ENCODE results near the gene SERGEF.
"Not testable (repeated sequence)": the region's sequence is repeated elsewhere in the genome, so short reads cannot be mapped to it uniquely, and the experiment has no call there.

DNA sequence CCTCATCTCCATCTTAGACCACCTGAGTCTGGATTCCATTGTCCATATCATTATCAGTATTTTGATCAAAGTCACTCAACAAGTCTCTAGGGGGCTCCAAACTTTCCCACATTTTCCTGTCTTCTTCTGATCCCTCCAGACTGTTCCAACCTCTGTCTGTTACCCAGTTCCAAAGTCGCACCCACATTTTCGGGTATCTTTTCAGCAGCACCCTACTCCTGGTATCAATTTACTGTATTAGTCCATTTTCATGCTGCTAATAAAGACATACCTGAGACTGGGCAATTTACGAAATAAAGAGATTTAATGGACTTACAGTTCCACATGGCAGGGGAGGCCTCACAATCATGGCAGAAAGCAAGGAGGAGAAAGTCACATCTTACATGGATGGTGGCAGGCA lies 144.4 kb downstream of the SERGEF start:
- TF ChIP-seq, protein P1, sequence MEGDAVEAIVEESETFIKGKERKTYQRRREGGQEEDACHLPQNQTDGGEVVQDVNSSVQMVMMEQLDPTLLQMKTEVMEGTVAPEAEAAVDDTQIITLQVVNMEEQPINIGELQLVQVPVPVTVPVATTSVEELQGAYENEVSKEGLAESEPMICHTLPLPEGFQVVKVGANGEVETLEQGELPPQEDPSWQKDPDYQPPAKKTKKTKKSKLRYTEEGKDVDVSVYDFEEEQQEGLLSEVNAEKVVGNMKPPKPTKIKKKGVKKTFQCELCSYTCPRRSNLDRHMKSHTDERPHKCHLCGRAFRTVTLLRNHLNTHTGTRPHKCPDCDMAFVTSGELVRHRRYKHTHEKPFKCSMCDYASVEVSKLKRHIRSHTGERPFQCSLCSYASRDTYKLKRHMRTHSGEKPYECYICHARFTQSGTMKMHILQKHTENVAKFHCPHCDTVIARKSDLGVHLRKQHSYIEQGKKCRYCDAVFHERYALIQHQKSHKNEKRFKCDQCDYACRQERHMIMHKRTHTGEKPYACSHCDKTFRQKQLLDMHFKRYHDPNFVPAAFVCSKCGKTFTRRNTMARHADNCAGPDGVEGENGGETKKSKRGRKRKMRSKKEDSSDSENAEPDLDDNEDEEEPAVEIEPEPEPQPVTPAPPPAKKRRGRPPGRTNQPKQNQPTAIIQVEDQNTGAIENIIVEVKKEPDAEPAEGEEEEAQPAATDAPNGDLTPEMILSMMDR (IDR thresholded peaks at IDR 0.05; ENCODE audit: low read length): not testable (repeated sequence)
- not testable (repeated sequence) for TF ChIP-seq EZH2 (optimal IDR thresholded peaks at IDR 0.05; ENCODE audit: low read depth, low read length); EZH2phosphoT487 (IDR thresholded peaks at IDR 0.05; ENCODE audit: low read length)
